ENCODE results near the gene CUX1. TPM values are rescaled to one million over a fixed set of nuclear protein-coding genes. Genes with fewer than 3 reads are reported as not detected.
A peak's percentile ranks its signal among the peaks of the same experiment; 100 is the strongest.

Gene CUX1
- total RNA-seq, 1 experiment from 2014 or later, result 47.6 TPM

GRCh38 chr7:102055181-102055976 lies 238.0 kb downstream of the CUX1 start:
- Mint-ChIP-seq H3K27ac (ENCODE audit: low read depth, unreplicated experiment) (no peak overlapping the region), H3K27me3 (ENCODE audit: insufficient read depth, unreplicated experiment) (no peaks in the 10 kb centered on the region), H3K4me3 (ENCODE audit: unreplicated experiment) (no peak overlapping the region), H3K4me1 (ENCODE audit: insufficient read depth, unreplicated experiment) (peaks cover 8% of the 10 kb centered on the region), H3K36me3 (ENCODE audit: insufficient read depth, unreplicated experiment) (peaks cover 6% of the 10 kb centered on the region), H3K9me3 (ENCODE audit: unreplicated experiment) (no peaks in the 10 kb centered on the region)
- intact Hi-C loops (cut with micrococcal nuclease), result no loop called here
- no peak for DNase-seq (ENCODE audit: unreplicated experiment)
- TF ChIP-seq CTCF (IDR thresholded peaks at IDR 0.05; ENCODE audit: unreplicated experiment), result no peak
- POLR2A ChIA-PET, result interaction anchor here (0.6 to 2.0 kb wide), 2 partner anchors 9 to 161 kb away, joined by 4 to 10 read pairs; no protein-coding TSS in a partner anchor
- no TSS peak for BruUV-seq (replicated peaks)
- CTCF ChIA-PET, result interaction anchor here (0.6 to 0.8 kb wide), 2 partner anchors 181 to 199 kb away, joined by 3 read pairs; no protein-coding TSS in a partner anchor

- TF ChIP-seq CTCF (IDR thresholded peaks at IDR 0.05; ENCODE audit: unreplicated experiment), result no peak
Measured at GRCh38 chr7:102059524-102059923, 242.1 kb downstream of the CUX1 start.

GRCh38 chr7:102061354-102061945 lies 244.0 kb downstream of the CUX1 start:
- H3K36me3 Mint-ChIP-seq (ENCODE audit: insufficient read depth, unreplicated experiment), result no peaks in the 10 kb centered on the region
- intact Hi-C loops (cut with micrococcal nuclease), result no loop called here
- ChIA-PET CTCF (interaction anchor here (0.6 kb wide), 3 partner anchors 37 to 292 kb away, joined by 3 to 4 read pairs (median 3); no protein-coding TSS in a partner anchor), POLR2A (no interaction called here)
- DNase-seq (ENCODE audit: unreplicated experiment), result no peak
- H3K27me3 Mint-ChIP-seq (ENCODE audit: insufficient read depth, unreplicated experiment), result no peaks in the 10 kb centered on the region
- TF ChIP-seq CTCF (IDR thresholded peaks at IDR 0.05; ENCODE audit: unreplicated experiment), result no peak
- peak overlapping the region; percentile 54 for H3K27ac Mint-ChIP-seq (ENCODE audit: low read depth, unreplicated experiment)
- peaks cover 19% of the 10 kb centered on the region for H3K4me1 Mint-ChIP-seq (ENCODE audit: insufficient read depth, unreplicated experiment)
- H3K9me3 Mint-ChIP-seq (ENCODE audit: unreplicated experiment), result no peaks in the 10 kb centered on the region
- no peak overlapping the region for H3K4me3 Mint-ChIP-seq (ENCODE audit: unreplicated experiment)
- no TSS peak for BruUV-seq (replicated peaks)

More at GRCh38 chr7:102059524-102059923, 242.1 kb downstream of the CUX1 start:
- peaks cover under 1% of the 10 kb centered on the region for H3K36me3 Mint-ChIP-seq (ENCODE audit: insufficient read depth, unreplicated experiment)
- H3K27ac Mint-ChIP-seq (ENCODE audit: low read depth, unreplicated experiment), result no peak overlapping the region
- DNase-seq (ENCODE audit: unreplicated experiment), result no peak
- intact Hi-C loops (cut with micrococcal nuclease), result no loop called here
- H3K4me3 Mint-ChIP-seq (ENCODE audit: unreplicated experiment), result no peak overlapping the region
- no TSS peak for BruUV-seq (replicated peaks)
- ChIA-PET CTCF (no interaction called here), POLR2A (no interaction called here)
- no peaks in the 10 kb centered on the region for H3K27me3 Mint-ChIP-seq (ENCODE audit: insufficient read depth, unreplicated experiment)
- no peaks in the 10 kb centered on the region for H3K9me3 Mint-ChIP-seq (ENCODE audit: unreplicated experiment)
- H3K4me1 Mint-ChIP-seq (ENCODE audit: insufficient read depth, unreplicated experiment), result peaks cover 8% of the 10 kb centered on the region

- no peak for TF ChIP-seq CTCF (IDR thresholded peaks at IDR 0.05; ENCODE audit: unreplicated experiment)
- Mint-ChIP-seq H3K27me3 (ENCODE audit: insufficient read depth, unreplicated experiment) (no peaks in the 10 kb centered on the region), H3K4me1 (ENCODE audit: insufficient read depth, unreplicated experiment) (peaks cover 19% of the 10 kb centered on the region), H3K27ac (ENCODE audit: low read depth, unreplicated experiment) (peak overlapping the region; percentile 54), H3K36me3 (ENCODE audit: insufficient read depth, unreplicated experiment) (no peaks in the 10 kb centered on the region), H3K9me3 (ENCODE audit: unreplicated experiment) (no peaks in the 10 kb centered on the region), H3K4me3 (ENCODE audit: unreplicated experiment) (no peak overlapping the region)
- ChIA-PET POLR2A (no interaction called here), CTCF (interaction anchor here (0.6 kb wide), 1 partner anchor 292 kb away, joined by 3 read pairs; no protein-coding TSS in a partner anchor)
- intact Hi-C loops (cut with micrococcal nuclease), result no loop called here
- no TSS peak for BruUV-seq (replicated peaks)
- DNase-seq (ENCODE audit: unreplicated experiment), result no peak
Measured at GRCh38 chr7:102061981-102062390, 244.6 kb downstream of the CUX1 start.
